WI38 (cell line): ENCODE data around the gene HS3ST5.
"Not testable (repeated sequence)": the region's sequence is repeated elsewhere in the genome, so short reads cannot be mapped to it uniquely, and the experiment has no call there.

Source experiments
- H3K4me3 ChIP-seq: 2 replicates; pipeline ENCODE4 v1.5.1; 2011; ENCODE audit warnings: low read depth, mild to moderate bottlenecking, control low read depth, low read length
- TF ChIP-seq, protein P1 (sequence below): IDR thresholded peaks from 2 replicates; pipeline ENCODE4 v1.5.1; 2012; ENCODE audit warnings: low read depth, mild to moderate bottlenecking, control low read depth, low read length

HS3ST5 gene

DNA sequence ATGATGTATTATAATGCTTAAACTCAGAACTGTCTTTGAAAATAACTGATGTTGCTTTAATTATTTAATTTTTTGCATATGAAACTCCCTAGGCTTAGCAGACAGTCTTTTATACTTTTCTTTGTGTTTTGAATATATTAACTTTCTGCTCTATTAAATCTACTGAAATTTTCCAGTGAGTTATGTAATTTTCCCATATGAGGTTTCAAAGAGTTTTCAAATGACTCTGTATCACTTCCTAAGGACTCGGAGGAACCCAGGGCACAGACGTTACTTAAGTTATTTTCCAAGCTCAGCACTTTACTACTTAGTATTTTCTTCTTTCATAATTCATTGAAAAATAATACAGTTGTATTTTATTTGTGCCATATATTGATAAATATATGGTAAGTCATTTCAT is 122.6 kb downstream of the HS3ST5 start:
- TF ChIP-seq, protein P1, sequence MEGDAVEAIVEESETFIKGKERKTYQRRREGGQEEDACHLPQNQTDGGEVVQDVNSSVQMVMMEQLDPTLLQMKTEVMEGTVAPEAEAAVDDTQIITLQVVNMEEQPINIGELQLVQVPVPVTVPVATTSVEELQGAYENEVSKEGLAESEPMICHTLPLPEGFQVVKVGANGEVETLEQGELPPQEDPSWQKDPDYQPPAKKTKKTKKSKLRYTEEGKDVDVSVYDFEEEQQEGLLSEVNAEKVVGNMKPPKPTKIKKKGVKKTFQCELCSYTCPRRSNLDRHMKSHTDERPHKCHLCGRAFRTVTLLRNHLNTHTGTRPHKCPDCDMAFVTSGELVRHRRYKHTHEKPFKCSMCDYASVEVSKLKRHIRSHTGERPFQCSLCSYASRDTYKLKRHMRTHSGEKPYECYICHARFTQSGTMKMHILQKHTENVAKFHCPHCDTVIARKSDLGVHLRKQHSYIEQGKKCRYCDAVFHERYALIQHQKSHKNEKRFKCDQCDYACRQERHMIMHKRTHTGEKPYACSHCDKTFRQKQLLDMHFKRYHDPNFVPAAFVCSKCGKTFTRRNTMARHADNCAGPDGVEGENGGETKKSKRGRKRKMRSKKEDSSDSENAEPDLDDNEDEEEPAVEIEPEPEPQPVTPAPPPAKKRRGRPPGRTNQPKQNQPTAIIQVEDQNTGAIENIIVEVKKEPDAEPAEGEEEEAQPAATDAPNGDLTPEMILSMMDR, result no peak
- H3K4me3 ChIP-seq, result no peak overlapping the region

DNA sequence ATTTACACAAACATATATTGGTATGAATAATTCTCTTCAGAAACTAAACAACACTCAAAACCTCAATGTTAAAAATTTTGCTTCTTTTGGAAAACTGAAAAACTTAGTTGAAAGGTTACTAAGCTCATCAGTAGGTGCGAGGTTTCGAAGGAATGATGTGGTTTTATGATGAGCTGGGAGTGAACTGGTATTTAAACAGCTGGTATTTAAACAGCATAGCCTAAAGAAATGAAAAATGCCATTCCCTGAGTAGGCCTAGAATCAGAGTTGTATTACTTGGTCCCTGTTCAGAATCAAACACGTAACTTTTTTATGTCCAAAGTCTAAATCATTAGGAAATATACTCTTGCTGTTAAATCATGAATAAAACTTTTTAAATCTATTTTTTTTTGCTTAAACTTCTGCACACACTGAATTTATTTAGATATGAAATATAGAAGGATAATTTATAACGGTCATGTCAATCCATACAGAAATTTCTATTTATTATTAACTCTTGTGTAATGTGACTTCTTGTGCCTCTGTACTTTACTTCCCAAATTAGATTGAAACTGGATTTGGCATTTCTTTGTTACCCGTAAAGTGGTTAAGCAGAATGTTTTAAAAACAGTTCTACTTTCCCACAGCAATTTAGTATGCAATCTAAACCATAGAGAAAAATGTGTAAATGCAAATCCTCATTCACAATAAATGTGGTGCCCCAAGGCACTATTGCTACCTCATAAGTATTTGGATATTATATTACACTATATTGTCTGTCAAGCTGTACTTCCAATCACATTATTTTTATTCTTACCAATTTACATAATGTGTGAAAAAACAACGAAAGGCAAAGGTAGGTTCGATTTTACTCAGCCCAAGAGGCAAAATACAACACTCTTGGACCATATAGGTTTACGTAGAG is 124.1 kb downstream of the HS3ST5 start:
- TF ChIP-seq, protein P1, result no peak
- H3K4me3 ChIP-seq, result no peak overlapping the region

DNA sequence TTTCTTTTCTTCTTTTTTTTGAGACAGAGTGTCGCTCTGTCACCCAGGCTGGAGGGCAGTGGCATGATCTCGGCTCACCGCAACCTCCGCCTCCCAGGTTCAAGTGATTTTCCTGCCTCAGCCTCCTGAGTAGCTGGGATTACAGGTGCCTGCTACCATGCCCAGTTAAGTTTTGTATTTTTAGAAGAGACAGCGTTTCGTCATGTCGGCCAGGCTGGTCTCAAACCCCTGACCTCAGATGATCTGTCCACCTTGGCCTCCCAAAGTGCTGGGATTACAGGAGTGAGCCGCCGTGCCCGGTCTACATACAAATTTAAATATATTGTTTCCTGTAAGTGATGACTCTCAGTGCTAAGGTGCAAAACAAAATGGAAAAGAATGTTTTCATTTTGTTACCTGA is 124.8 kb downstream of the HS3ST5 start:
- not testable (repeated sequence) for H3K4me3 ChIP-seq

DNA sequence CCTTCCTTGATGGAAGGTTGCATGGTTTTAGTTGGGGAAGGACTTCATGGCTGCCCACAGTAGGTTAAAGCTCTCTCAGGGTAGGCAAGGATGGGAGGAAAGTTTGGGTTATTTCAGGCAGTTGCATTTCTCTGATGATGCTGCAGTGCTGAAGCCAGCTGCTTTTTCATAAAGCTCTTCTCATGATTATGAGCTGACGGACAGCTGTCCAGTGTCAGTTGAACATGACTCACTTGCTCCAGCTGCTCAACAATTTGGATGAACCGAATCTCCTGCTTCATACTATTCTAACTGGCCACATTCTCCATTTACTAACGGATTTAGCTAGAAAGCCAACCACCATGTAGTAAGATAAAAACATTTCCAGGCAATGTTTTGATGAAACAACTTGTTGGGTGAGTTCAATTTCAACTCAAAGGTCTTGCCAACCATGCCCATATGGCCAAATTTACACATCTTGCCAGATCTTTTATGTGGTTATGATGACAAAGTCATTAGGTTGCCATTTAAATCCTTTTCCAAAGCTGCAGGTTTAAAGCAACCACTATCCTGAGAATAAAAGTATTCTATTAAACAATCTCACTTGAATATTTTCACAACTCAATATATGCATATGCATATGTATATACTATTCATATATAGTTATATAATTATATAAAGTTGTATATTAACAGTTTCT is 125.9 kb downstream of the HS3ST5 start:
- TF ChIP-seq, protein P1, result no peak
- no peak overlapping the region for H3K4me3 ChIP-seq

DNA sequence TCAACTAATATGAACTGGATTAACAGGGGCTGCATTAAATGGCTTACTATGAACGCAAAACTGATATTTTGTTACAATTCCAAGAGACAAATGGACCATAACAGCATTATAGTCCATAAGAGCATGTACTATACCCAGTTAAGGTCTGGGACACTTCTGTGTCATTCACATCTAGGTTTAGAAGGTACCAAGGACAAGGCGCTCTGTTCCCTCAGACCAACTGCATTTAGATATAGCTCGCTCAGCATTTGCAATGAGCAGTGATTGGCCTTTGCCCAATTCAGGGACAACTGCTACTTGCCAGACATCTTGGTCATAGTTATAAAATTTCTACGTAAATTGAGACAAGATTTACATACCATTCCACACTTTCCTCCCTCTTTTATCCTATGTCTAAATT is 132.4 kb downstream of the HS3ST5 start:
- TF ChIP-seq, protein P1, result no peak
- no peak overlapping the region for H3K4me3 ChIP-seq

DNA sequence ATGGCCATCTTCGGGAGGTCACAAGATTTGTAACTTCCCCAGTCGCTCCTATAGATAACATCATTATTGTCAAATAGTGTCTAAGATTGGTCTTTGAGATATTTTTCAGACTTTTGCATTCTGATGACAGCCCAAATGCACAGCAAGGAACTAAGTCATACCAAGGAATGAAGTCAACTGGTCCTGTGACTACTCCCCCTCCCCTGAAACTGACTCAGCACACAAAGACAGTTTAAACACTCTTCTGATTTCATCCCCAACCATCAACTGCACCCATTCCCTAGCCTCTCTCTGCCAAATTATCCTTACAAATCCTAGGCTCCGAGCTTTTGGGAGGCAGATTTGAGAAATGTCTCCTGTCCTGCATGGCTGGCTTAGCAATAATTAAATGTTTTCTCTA is 139.4 kb downstream of the HS3ST5 start:
- TF ChIP-seq, protein P1, result no peak

DNA sequence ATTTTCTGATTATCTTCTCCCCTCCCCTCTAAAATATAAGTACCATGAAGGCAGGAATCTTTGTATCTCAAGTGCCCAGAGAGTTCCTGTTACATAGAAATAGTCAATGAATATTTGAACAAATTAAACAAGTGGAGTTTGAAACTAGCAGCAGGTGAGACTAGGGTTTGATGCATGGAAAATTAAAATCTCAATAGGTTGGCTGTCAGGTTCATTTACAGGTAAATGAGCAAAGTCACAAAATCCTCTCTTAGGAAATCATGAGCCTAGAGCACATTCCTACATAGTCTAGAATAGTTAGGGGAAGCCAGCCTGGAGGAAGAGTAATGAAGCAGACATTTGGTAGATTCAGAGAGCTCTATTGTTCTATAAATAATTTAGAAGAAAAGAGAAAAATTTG is 140.4 kb downstream of the HS3ST5 start:
- TF ChIP-seq, protein P1, result no peak
- H3K4me3 ChIP-seq, result no peak overlapping the region

More for the DNA sequence above, 139.4 kb downstream of the HS3ST5 start:
- H3K4me3 ChIP-seq, result no peak overlapping the region
